A549 (cell line): ENCODE measurements around the gene ACTG1. TPM values are rescaled to one million over a fixed set of nuclear protein-coding genes. Genes with fewer than 3 reads are reported as not detected.
A peak's percentile ranks its signal among the peaks of the same experiment; 100 is the strongest.

Experiments used
- ATAC-seq, 2 experiments: fragments of 200-7000 bp in 1 of 2; fragments of >200 bp in 1 of 2; cut with Nextera tagmentation in 1 of 2; cut with Tn5 transposase in 1 of 2; 3 replicates each; pipeline versions ENCODE4 v1.8.0 to v1.9.1; 2018 to 2020; ENCODE audit warnings: mild to moderate bottlenecking in 1 of 2, moderate library complexity in 1 of 2
- CTCF ChIA-PET: fragments of 300-600 bp; sonication (Branson Sonifier 250); formaldehyde crosslinking; extraction: SDS; loops from one replicate; lab custom pipeline; 2021; ENCODE audit warnings: antibody characterized with exemption, inconsistent platforms; lab: Yijun Ruan, JAX
- POLR2A ChIA-PET: fragments of 350-600 bp; formaldehyde crosslinking; extraction: SDS; loops from one replicate; lab custom pipeline; 2021; ENCODE audit warnings: antibody characterized with exemption, inconsistent platforms; lab: Yijun Ruan, JAX
- DNase-seq, 2 experiments: peaks; one replicate each; pipeline versions ENCODE4 v3.0.0 to v3.0.0-alpha.2; 2011 to 2016; ENCODE audit warnings: low read depth in 1 of 2, low spot score in 1 of 2
- FAIRE-seq: peaks from 2 replicates; lab custom pipeline; 2011; peaks lifted over from hg19 to GRCh38; lab: Jason Lieb, UNC
- H3K27ac ChIP-seq, 2 experiments: fragments of >200 bp; sonication (Bioruptor Twin); formaldehyde crosslinking; 3 replicates each; pipeline ENCODE4 v1.5.1; 2016 to 2017
- H3K4me1 ChIP-seq: fragments of >200 bp; sonication (Bioruptor Twin); formaldehyde crosslinking; 3 replicates; pipeline ENCODE4 v1.6.1; 2016
- H3K4me2 ChIP-seq: fragments of >200 bp; sonication (Bioruptor Twin); formaldehyde crosslinking; 3 replicates; pipeline ENCODE4 v1.6.1; 2016
- H3K4me3 ChIP-seq: fragments of >200 bp; sonication (Bioruptor Twin); formaldehyde crosslinking; 3 replicates; pipeline ENCODE4 v1.5.1; 2016
- H3K9me3 ChIP-seq: fragments of >200 bp; sonication (Bioruptor Twin); formaldehyde crosslinking; 3 replicates; pipeline ENCODE4 v1.6.1; 2016
- BHLHE40 ChIP-seq: IDR thresholded peaks from 2 replicates; pipeline ENCODE4 v1.6.1; 2012; ENCODE audit warnings: low read depth, low read length, inconsistent platforms
- CBX2 ChIP-seq: fragments of 200-600 bp; sonication (generic); IDR thresholded peaks from 2 replicates; pipeline ENCODE4 v1.6.1; 2016; ENCODE audit warnings: low read depth, mild to moderate bottlenecking, borderline replicate concordance
- CBX8 ChIP-seq: fragments of 200-600 bp; sonication (generic); IDR thresholded peaks from 2 replicates; pipeline ENCODE4 v1.6.1; 2016
- EHF ChIP-seq: fragments of 250-450 bp; sonication (Bioruptor Pico); IDR thresholded peaks from 2 replicates; pipeline ENCODE4 v1.5.0; 2020; ENCODE audit warnings: mild to moderate bottlenecking
- EP300 ChIP-seq, 2 experiments: fragments of >200 bp; sonication (Bioruptor Twin); formaldehyde crosslinking; IDR thresholded peaks; 2 replicates in 1 of 2; 3 replicates in 1 of 2; pipeline ENCODE4 v1.6.1; 2016 to 2017
- FOSB ChIP-seq: fragments of 250-450 bp; sonication (Bioruptor Pico); IDR thresholded peaks from 2 replicates; pipeline ENCODE4 v1.5.0; 2020; ENCODE audit warnings: mild to moderate bottlenecking, moderate library complexity
- FOSL2 ChIP-seq, 2 experiments: fragments of 450-650 bp in 1 of 2; fragments of >200 bp in 1 of 2; sonication (Bioruptor Twin) in 1 of 2; formaldehyde crosslinking; IDR thresholded peaks; 2 replicates each; pipeline versions ENCODE4 v1.5.0 to v1.6.1; 2016 to 2020; ENCODE audit warnings: mild to moderate bottlenecking in 1 of 2, moderate library complexity in 1 of 2
- HOXB5 ChIP-seq: fragments of 250-450 bp; sonication (Bioruptor Pico); IDR thresholded peaks from 2 replicates; pipeline ENCODE4 v1.5.0; 2020; ENCODE audit warnings: mild to moderate bottlenecking, moderate library complexity
- KDM1A ChIP-seq: fragments of 200-600 bp; sonication (generic); IDR thresholded peaks from 2 replicates; pipeline ENCODE4 v1.6.1; 2016; ENCODE audit warnings: low read depth, mild to moderate bottlenecking
- KDM5A ChIP-seq: fragments of 200-600 bp; sonication (generic); IDR thresholded peaks from 2 replicates; pipeline ENCODE4 v1.6.1; 2016; ENCODE audit warnings: antibody characterized with exemption, mild to moderate bottlenecking
- NR3C1 ChIP-seq: fragments of >200 bp; sonication (Bioruptor Twin); formaldehyde crosslinking; IDR thresholded peaks from 3 replicates; pipeline ENCODE4 v1.6.1; 2017
- POLR2A ChIP-seq: IDR thresholded peaks from 2 replicates; pipeline ENCODE4 v1.6.1; 2012; ENCODE audit warnings: mild to moderate bottlenecking, low read length
- RAD21 ChIP-seq, 2 experiments: fragments of >200 bp in 1 of 2; sonication (Bioruptor Twin) in 1 of 2; formaldehyde crosslinking in 1 of 2; IDR thresholded peaks in 1 of 2; conservative IDR thresholded peaks in 1 of 2; 2 replicates in 1 of 2; 3 replicates in 1 of 2; pipeline ENCODE4 v1.6.1; 2012 to 2018; ENCODE audit warnings: inconsistent platforms in 1 of 2
- RCOR1 ChIP-seq: fragments of 150-350 bp; IDR thresholded peaks from 2 replicates; pipeline ENCODE4 v1.6.1; 2014; ENCODE audit warnings: antibody characterized with exemption, low read length, low read depth
- SMC3 ChIP-seq: fragments of >200 bp; sonication (Bioruptor Twin); formaldehyde crosslinking; IDR thresholded peaks from 3 replicates; pipeline ENCODE4 v1.6.1; 2018; ENCODE audit warnings: inconsistent platforms
- SREBF2 ChIP-seq: fragments of 450-650 bp; IDR thresholded peaks from 2 replicates; pipeline ENCODE4 v1.6.1; 2014; ENCODE audit warnings: mild to moderate bottlenecking, moderate library complexity
- TFCP2L1 ChIP-seq: fragments of 250-450 bp; sonication (Bioruptor Pico); IDR thresholded peaks from 2 replicates; pipeline ENCODE4 v1.5.0; 2021; ENCODE audit warnings: mild to moderate bottlenecking
- TP53 ChIP-seq: fragments of 250-450 bp; sonication (Bioruptor Pico); IDR thresholded peaks from 2 replicates; pipeline ENCODE4 v1.5.0; 2021; ENCODE audit warnings: mild to moderate bottlenecking, moderate library complexity
- ZFP36 ChIP-seq: fragments of 450-650 bp; IDR thresholded peaks from 2 replicates; pipeline ENCODE4 v1.6.1; 2014; ENCODE audit warnings: borderline replicate concordance; ENCODE audit not compliant: partially characterized antibody
- WGBS: methylation state at CpG from one replicate; pipeline ENCODE4 v1.1.6; 2017; ENCODE audit errors: missing lambda C conversion rate; 5-methylcytosine and 5-hydroxymethylcytosine counted together
- polyA plus RNA-seq, 4 experiments: library from polyadenylated mRNA; depleted of rRNA in 3 of 4; stranded (reverse); fragments of >200 nt; fragmentation: RNase III in 1 of 4; extraction: RNeasy Plus Mini Kit Qiagen cat#74134 plus additional on column Dnase treatment in 1 of 4; gene quantifications; 2 replicates in 3 of 4; 3 replicates in 1 of 4; pipeline ENCODE4 v1.2.3, GENCODE V29; 2011 to 2017
- TF ChIP-seq, protein P1 (sequence below): fragments of 250-450 bp; sonication (Bioruptor Pico); IDR thresholded peaks from 2 replicates; pipeline ENCODE4 v1.5.0; 2020; ENCODE audit warnings: low read depth, mild to moderate bottlenecking, moderate library complexity
- TF ChIP-seq, protein P2 (sequence below): fragments of 150-350 bp; IDR thresholded peaks from 2 replicates; pipeline ENCODE4 v1.6.1; 2014; ENCODE audit warnings: low read depth, mild to moderate bottlenecking, low read length
- TF ChIP-seq, protein P3 (sequence below): IDR thresholded peaks from 2 replicates; pipeline ENCODE4 v1.6.1; 2012
- TF ChIP-seq, protein P4 (sequence below): fragments of 200-600 bp; sonication (generic); IDR thresholded peaks from 2 replicates; pipeline ENCODE4 v1.6.1; 2016; ENCODE audit warnings: antibody characterized with exemption, mild to moderate bottlenecking, moderate library complexity
- TF ChIP-seq, protein P5 (sequence below): IDR thresholded peaks from 2 replicates; pipeline ENCODE4 v1.6.1; 2012; ENCODE audit warnings: low read depth, borderline replicate concordance
- TF ChIP-seq, protein P6 (sequence below): fragments of 450-650 bp; IDR thresholded peaks from 2 replicates; pipeline ENCODE4 v1.6.1; 2014; ENCODE audit warnings: antibody characterized with exemption

The ACTG1 gene
- polyA plus RNA-seq, 2 of the 4 experiments (the other 2 are of a cell fraction) = 2,042 to 7,263 TPM

DNA sequence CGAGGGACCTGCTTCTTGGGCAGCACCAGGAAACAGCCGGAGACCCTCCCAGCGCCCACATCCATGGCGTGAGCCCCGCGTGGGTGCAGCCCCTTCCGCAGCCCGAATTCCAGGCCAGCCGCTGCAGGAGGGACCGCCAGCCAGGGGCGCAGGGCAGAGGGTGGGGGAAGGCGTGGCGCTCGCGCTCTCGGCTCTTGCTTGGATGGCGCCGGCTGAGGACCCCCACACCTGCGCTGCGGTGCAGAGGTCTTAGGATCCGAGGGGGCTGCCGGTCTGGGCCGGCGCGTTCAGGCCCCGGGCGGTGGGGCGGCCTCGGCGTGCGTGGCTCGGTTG is 28.8 kb downstream of the ACTG1 start:
- POLR2A ChIA-PET = interaction anchor here (1.1 to 1.3 kb wide), 3 partner anchors 61 to 238 kb away, joined by 3 to 10 read pairs (median 3); partner anchors contain the start of gene BAHCC1
- ATAC-seq = 0 out of 6 replicates have a peak, but pooled peaks of 1 of the 2 experiments have one; percentile 0

DNA sequence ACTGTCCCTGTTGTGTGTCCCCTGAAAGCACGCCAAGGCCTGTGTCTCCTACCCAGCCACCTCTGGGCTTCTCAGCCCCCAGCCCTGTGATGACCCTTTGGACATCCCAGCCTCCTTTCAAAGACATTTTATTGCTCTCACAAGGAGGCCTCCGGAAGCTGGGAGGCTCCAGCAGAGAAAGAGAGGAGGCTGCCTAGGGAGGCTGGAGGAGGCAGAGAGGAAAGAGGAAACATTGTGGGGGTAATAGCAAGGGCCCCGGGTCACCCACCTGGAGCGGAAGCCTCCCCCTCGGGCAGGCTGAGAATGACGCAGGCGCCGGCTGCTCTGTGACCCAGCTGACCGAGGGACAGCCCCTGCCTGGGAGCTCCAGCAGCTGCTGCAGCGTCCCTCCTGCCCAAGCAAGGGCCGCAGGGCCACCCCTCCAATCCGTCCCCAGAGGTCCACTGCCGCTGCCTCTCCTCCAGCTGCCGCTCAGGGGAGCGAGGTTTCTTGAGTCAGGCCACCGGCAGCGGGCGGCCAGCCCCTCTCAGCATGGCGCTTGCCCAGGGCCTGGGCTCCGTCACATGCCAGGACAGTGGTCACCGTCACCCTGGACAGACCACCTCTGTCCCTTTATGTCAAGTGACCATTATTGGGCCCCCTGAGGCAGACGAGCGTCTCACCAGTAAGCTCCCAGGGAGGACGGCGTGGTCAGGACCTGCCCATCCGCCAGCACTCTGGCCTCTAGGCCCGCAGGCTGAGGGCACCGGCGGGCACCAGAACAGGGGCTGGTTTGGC is 29.3 kb downstream of the ACTG1 start:
- POLR2A ChIA-PET = no interaction called here
- Histone ChIP-seq H3K4me3 (no peak overlapping the region), H3K4me1 (peaks cover 29% of the 10 kb centered on the region), H3K27ac (peak overlapping the region in 1 of 2 experiments; percentile 89; a peak in 2 of 6 replicates), H3K9me3 (no peaks in the 10 kb centered on the region), H3K4me2 (no peak overlapping the region; the same call in 2 of the 3 replicates)
- WGBS = 85% methylated on average over 29 of the region's 29 CpGs
- DNase-seq = no peak
- TF ChIP-seq, protein P1, sequence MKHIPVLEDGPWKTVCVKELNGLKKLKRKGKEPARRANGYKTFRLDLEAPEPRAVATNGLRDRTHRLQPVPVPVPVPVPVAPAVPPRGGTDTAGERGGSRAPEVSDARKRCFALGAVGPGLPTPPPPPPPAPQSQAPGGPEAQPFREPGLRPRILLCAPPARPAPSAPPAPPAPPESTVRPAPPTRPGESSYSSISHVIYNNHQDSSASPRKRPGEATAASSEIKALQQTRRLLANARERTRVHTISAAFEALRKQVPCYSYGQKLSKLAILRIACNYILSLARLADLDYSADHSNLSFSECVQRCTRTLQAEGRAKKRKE = no peak
- no peak for TF ChIP-seq POLR2A
- no peak for TF ChIP-seq BHLHE40
- TF ChIP-seq FOSB (CRISPR knock-in tag) = no peak
- TF ChIP-seq CBX2 = no peak
- no peak for TF ChIP-seq RAD21 (conservative IDR thresholded peaks at IDR 0.05 in 1 of 2, IDR thresholded peaks at IDR 0.05 in 1 of 2)
- no peak for TF ChIP-seq KDM1A
- TF ChIP-seq, protein P2, sequence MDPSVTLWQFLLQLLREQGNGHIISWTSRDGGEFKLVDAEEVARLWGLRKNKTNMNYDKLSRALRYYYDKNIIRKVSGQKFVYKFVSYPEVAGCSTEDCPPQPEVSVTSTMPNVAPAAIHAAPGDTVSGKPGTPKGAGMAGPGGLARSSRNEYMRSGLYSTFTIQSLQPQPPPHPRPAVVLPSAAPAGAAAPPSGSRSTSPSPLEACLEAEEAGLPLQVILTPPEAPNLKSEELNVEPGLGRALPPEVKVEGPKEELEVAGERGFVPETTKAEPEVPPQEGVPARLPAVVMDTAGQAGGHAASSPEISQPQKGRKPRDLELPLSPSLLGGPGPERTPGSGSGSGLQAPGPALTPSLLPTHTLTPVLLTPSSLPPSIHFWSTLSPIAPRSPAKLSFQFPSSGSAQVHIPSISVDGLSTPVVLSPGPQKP = no peak
- TF ChIP-seq EP300 (IDR thresholded peaks at IDR 0.05) = no peak
- TF ChIP-seq, protein P3, sequence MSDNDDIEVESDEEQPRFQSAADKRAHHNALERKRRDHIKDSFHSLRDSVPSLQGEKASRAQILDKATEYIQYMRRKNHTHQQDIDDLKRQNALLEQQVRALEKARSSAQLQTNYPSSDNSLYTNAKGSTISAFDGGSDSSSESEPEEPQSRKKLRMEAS = no peak
- no peak for TF ChIP-seq EHF (CRISPR knock-in tag)
- ATAC-seq = no peak
- CTCF ChIA-PET = interaction anchor here (0.7 to 8.6 kb wide), 45 partner anchors 10 to 233 kb away, joined by 3 to 184 read pairs (median 14); partner anchors contain the start of genes ACTG1 and BAHCC1
- FAIRE-seq = no peak

More for the DNA sequence above, 28.8 kb downstream of the ACTG1 start:
- no peak for FAIRE-seq
- Histone ChIP-seq H3K4me1 (peaks cover 34% of the 10 kb centered on the region), H3K9me3 (no peaks in the 10 kb centered on the region), H3K4me3 (no peak overlapping the region), H3K4me2 (peak overlapping the region; percentile 95), H3K27ac (peak overlapping the region; percentile 86 to 89; a peak in 5 of 6 replicates)
- CTCF ChIA-PET = interaction anchor here (0.7 to 8.6 kb wide), 53 partner anchors 10 to 295 kb away, joined by 3 to 184 read pairs (median 12); partner anchors contain the start of genes ACTG1 and BAHCC1
- WGBS = 64% methylated on average over 24 of the region's 32 CpGs
- no peak for DNase-seq
- TF ChIP-seq RCOR1 (no peak), CBX8 (no peak), SREBF2 (no peak), SMC3 (no peak), HOXB5 (CRISPR knock-in tag) (no peak), FOSL2 (IDR thresholded peaks at IDR 0.05) (no peak), FOSL2 (CRISPR knock-in tag; IDR thresholded peaks at IDR 0.05) (no peak), NR3C1 (no peak), EP300 (IDR thresholded peaks at IDR 0.05) (no peak), KDM5A (no peak), ZFP36 (no peak), TP53 (CRISPR knock-in tag) (no peak), TFCP2L1 (CRISPR knock-in tag) (no peak), BHLHE40 (no peak)
- TF ChIP-seq, protein P1 = no peak
- TF ChIP-seq, protein P4, sequence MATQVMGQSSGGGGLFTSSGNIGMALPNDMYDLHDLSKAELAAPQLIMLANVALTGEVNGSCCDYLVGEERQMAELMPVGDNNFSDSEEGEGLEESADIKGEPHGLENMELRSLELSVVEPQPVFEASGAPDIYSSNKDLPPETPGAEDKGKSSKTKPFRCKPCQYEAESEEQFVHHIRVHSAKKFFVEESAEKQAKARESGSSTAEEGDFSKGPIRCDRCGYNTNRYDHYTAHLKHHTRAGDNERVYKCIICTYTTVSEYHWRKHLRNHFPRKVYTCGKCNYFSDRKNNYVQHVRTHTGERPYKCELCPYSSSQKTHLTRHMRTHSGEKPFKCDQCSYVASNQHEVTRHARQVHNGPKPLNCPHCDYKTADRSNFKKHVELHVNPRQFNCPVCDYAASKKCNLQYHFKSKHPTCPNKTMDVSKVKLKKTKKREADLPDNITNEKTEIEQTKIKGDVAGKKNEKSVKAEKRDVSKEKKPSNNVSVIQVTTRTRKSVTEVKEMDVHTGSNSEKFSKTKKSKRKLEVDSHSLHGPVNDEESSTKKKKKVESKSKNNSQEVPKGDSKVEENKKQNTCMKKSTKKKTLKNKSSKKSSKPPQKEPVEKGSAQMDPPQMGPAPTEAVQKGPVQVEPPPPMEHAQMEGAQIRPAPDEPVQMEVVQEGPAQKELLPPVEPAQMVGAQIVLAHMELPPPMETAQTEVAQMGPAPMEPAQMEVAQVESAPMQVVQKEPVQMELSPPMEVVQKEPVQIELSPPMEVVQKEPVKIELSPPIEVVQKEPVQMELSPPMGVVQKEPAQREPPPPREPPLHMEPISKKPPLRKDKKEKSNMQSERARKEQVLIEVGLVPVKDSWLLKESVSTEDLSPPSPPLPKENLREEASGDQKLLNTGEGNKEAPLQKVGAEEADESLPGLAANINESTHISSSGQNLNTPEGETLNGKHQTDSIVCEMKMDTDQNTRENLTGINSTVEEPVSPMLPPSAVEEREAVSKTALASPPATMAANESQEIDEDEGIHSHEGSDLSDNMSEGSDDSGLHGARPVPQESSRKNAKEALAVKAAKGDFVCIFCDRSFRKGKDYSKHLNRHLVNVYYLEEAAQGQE = no peak
- TF ChIP-seq, protein P5, sequence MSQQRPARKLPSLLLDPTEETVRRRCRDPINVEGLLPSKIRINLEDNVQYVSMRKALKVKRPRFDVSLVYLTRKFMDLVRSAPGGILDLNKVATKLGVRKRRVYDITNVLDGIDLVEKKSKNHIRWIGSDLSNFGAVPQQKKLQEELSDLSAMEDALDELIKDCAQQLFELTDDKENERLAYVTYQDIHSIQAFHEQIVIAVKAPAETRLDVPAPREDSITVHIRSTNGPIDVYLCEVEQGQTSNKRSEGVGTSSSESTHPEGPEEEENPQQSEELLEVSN = no peak
- TF ChIP-seq, protein P6, sequence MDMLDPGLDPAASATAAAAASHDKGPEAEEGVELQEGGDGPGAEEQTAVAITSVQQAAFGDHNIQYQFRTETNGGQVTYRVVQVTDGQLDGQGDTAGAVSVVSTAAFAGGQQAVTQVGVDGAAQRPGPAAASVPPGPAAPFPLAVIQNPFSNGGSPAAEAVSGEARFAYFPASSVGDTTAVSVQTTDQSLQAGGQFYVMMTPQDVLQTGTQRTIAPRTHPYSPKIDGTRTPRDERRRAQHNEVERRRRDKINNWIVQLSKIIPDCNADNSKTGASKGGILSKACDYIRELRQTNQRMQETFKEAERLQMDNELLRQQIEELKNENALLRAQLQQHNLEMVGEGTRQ = no peak
